Measurements from ENCODE around the gene ABCA9.

GRCh38 chr17:68924793-68925720 is 135.7 kb downstream of the ABCA9 start:
- TF ChIP-seq CTCF (conservative IDR thresholded peaks at IDR 0.05) (no peak), EZH2 (IDR thresholded peaks at IDR 0.05; ENCODE audit: low read depth) (no peak)
